ENCODE results near the gene NEURL1.
"Not testable (repeated sequence)": the region's sequence is repeated elsewhere in the genome, so short reads cannot be mapped to it uniquely, and the experiment has no call there.

The NEURL1 gene

GRCh38 chr10:103592186-103593021, 98.9 kb downstream of the NEURL1 start:
- DNase-seq, result peak; percentile 44

- DNase-seq, result no peak
These were observed 99.6 kb downstream of the NEURL1 start for GRCh38 chr10:103593022-103593570.

- no peak for DNase-seq
These were observed 102.6 kb downstream of the NEURL1 start for GRCh38 chr10:103595933-103596726.

GRCh38 chr10:103597003-103597402, 103.5 kb downstream of the NEURL1 start:
- DNase-seq, result no peak

GRCh38 chr10:103598654-103599115, 105.2 kb downstream of the NEURL1 start:
- DNase-seq, result no peak

- DNase-seq, result no peak
These were observed 105.7 kb downstream of the NEURL1 start for GRCh38 chr10:103599211-103599610.

GRCh38 chr10:103599907-103600306, 106.4 kb downstream of the NEURL1 start:
- no peak for DNase-seq

- DNase-seq, result no peak
These were observed 106.8 kb downstream of the NEURL1 start for GRCh38 chr10:103600325-103600724.

GRCh38 chr10:103600956-103601569, 107.6 kb downstream of the NEURL1 start:
- no peak for DNase-seq

GRCh38 chr10:103602028-103602851, 108.7 kb downstream of the NEURL1 start:
- DNase-seq, result no peak

GRCh38 chr10:103602852-103603155, 109.3 kb downstream of the NEURL1 start:
- no peak for DNase-seq

- no peak for DNase-seq
These were observed 109.9 kb downstream of the NEURL1 start for GRCh38 chr10:103603382-103603781.

GRCh38 chr10:103605359-103606096, 112.0 kb downstream of the NEURL1 start:
- peak; percentile 36 for DNase-seq

GRCh38 chr10:103606097-103606438, 112.6 kb downstream of the NEURL1 start:
- not testable (repeated sequence) for DNase-seq

- DNase-seq, result not testable (repeated sequence)
These were observed 113.5 kb downstream of the NEURL1 start for GRCh38 chr10:103607051-103607450.

GRCh38 chr10:103608056-103608455, 114.6 kb downstream of the NEURL1 start:
- DNase-seq, result not testable (repeated sequence)

GRCh38 chr10:103609231-103610082, 116.0 kb downstream of the NEURL1 start:
- no peak for DNase-seq

- DNase-seq, result no peak
These were observed 116.6 kb downstream of the NEURL1 start for GRCh38 chr10:103610083-103610472.

- DNase-seq, result no peak
These were observed 117.5 kb downstream of the NEURL1 start for GRCh38 chr10:103610921-103611511.
